Measurements from ENCODE around the gene MRPL51.
A peak's percentile ranks its signal among the peaks of the same experiment; 100 is the strongest.

MRPL51 gene

GRCh38 chr12:6462234-6462995 lies 30.6 kb downstream of the MRPL51 start:
- TF ChIP-seq TAF1 (IDR thresholded peaks at IDR 0.05; ENCODE audit: low read depth, low read length) (no peak), SPI1 (IDR thresholded peaks at IDR 0.05; ENCODE audit: low read depth, low read length) (no peak), POLR2AphosphoS5 (IDR thresholded peaks at IDR 0.05; ENCODE audit: low read depth, low read length) (no peak), POU2F2 (IDR thresholded peaks at IDR 0.05; ENCODE audit: low read depth, low read length) (no peak), PAX5 (IDR thresholded peaks at IDR 0.05; ENCODE audit: insufficient read depth, low read length, severe bottlenecking) (no peak), POLR2A (IDR thresholded peaks at IDR 0.05; ENCODE audit: low read depth, low read length) (no peak)
- no peak for FAIRE-seq

GRCh38 chr12:6461401-6462233 lies 31.4 kb downstream of the MRPL51 start:
- TF ChIP-seq POU2F2 (IDR thresholded peaks at IDR 0.05; ENCODE audit: low read depth, low read length), result 0 out of 2 replicates have a peak, but pooled peaks have one; percentile 23
- TF ChIP-seq POLR2AphosphoS5 (IDR thresholded peaks at IDR 0.05; ENCODE audit: low read depth, low read length), result peak; percentile 59; the same call in 1 of the 2 replicates
- peak; percentile 99 for TF ChIP-seq SPI1 (IDR thresholded peaks at IDR 0.05; ENCODE audit: low read depth, low read length)
- TF ChIP-seq TAF1 (IDR thresholded peaks at IDR 0.05; ENCODE audit: low read depth, low read length), result peak; percentile 76
- TF ChIP-seq POLR2A (IDR thresholded peaks at IDR 0.05; ENCODE audit: low read depth, low read length), result peak; percentile 74
- TF ChIP-seq PAX5 (IDR thresholded peaks at IDR 0.05; ENCODE audit: insufficient read depth, low read length, severe bottlenecking), result no peak
- FAIRE-seq (peak; percentile 99), DNase-seq (ENCODE audit: insufficient read length, low spot score) (peak; percentile 71)

More at GRCh38 chr12:6462234-6462995, 30.6 kb downstream of the MRPL51 start:
- no peak for DNase-seq (ENCODE audit: insufficient read length, low spot score)

GRCh38 chr12:6460751-6461371 lies 32.2 kb downstream of the MRPL51 start:
- no peak for TF ChIP-seq SPI1 (IDR thresholded peaks at IDR 0.05; ENCODE audit: low read depth, low read length)
- TF ChIP-seq POLR2AphosphoS5 (IDR thresholded peaks at IDR 0.05; ENCODE audit: low read depth, low read length), result 0 out of 2 replicates have a peak, but pooled peaks have one; percentile 36
- DNase-seq (ENCODE audit: insufficient read length, low spot score) (no peak), FAIRE-seq (peak; percentile 83)

GRCh38 chr12:6459004-6459337 lies 34.1 kb downstream of the MRPL51 start:
- DNase-seq (ENCODE audit: insufficient read length, low spot score), result no peak
- FAIRE-seq, result peak; percentile 48
- no peak for TF ChIP-seq POLR2AphosphoS5 (IDR thresholded peaks at IDR 0.05; ENCODE audit: low read depth, low read length)
- no peak for TF ChIP-seq POLR2A (IDR thresholded peaks at IDR 0.05; ENCODE audit: low read depth, low read length)
- TF ChIP-seq TAF1 (IDR thresholded peaks at IDR 0.05; ENCODE audit: low read depth, low read length), result no peak
- TF ChIP-seq SPI1 (IDR thresholded peaks at IDR 0.05; ENCODE audit: low read depth, low read length), result no peak
- no peak for TF ChIP-seq POU2F2 (IDR thresholded peaks at IDR 0.05; ENCODE audit: low read depth, low read length)
- TF ChIP-seq PAX5 (IDR thresholded peaks at IDR 0.05; ENCODE audit: insufficient read depth, low read length, severe bottlenecking), result no peak

GRCh38 chr12:6458281-6459003 lies 34.6 kb downstream of the MRPL51 start:
- TF ChIP-seq POU2F2 (IDR thresholded peaks at IDR 0.05; ENCODE audit: low read depth, low read length), result no peak
- peak; percentile 55; the same call in 1 of the 2 replicates for TF ChIP-seq POLR2A (IDR thresholded peaks at IDR 0.05; ENCODE audit: low read depth, low read length)
- no peak for TF ChIP-seq TAF1 (IDR thresholded peaks at IDR 0.05; ENCODE audit: low read depth, low read length)
- TF ChIP-seq POLR2AphosphoS5 (IDR thresholded peaks at IDR 0.05; ENCODE audit: low read depth, low read length), result peak; percentile 68; the same call in 1 of the 2 replicates
- no peak for FAIRE-seq
- no peak for DNase-seq (ENCODE audit: insufficient read length, low spot score)

GRCh38 chr12:6457220-6457945 lies 35.7 kb downstream of the MRPL51 start:
- TF ChIP-seq POLR2AphosphoS5 (IDR thresholded peaks at IDR 0.05; ENCODE audit: low read depth, low read length) (0 out of 2 replicates have a peak, but pooled peaks have one; percentile 7), SPI1 (IDR thresholded peaks at IDR 0.05; ENCODE audit: low read depth, low read length) (no peak), POU2F2 (IDR thresholded peaks at IDR 0.05; ENCODE audit: low read depth, low read length) (0 out of 2 replicates have a peak, but pooled peaks have one; percentile 13)
- DNase-seq (ENCODE audit: insufficient read length, low spot score) (no peak), FAIRE-seq (no peak)

GRCh38 chr12:6452944-6453630 lies 40.0 kb downstream of the MRPL51 start:
- TF ChIP-seq POU2F2 (IDR thresholded peaks at IDR 0.05; ENCODE audit: low read depth, low read length) (no peak), POLR2AphosphoS5 (IDR thresholded peaks at IDR 0.05; ENCODE audit: low read depth, low read length) (peak; percentile 8; the same call in 1 of the 2 replicates)
- FAIRE-seq (no peak), DNase-seq (ENCODE audit: insufficient read length, low spot score) (no peak)

- TF ChIP-seq SPI1 (IDR thresholded peaks at IDR 0.05; ENCODE audit: low read depth, low read length), result no peak
- peak; percentile 61; the same call in 1 of the 2 replicates for TF ChIP-seq POLR2A (IDR thresholded peaks at IDR 0.05; ENCODE audit: low read depth, low read length)
- TF ChIP-seq POLR2AphosphoS5 (IDR thresholded peaks at IDR 0.05; ENCODE audit: low read depth, low read length), result peak; percentile 61; the same call in 1 of the 2 replicates
- FAIRE-seq (no peak), DNase-seq (ENCODE audit: insufficient read length, low spot score) (no peak)
These were observed 40.7 kb downstream of the MRPL51 start for GRCh38 chr12:6452245-6452943.
